MCF 10A (cell line): ENCODE measurements around the gene PPM1H. TPM values are rescaled to one million over a fixed set of nuclear protein-coding genes. Genes with fewer than 3 reads are reported as not detected.

Experiments
- BruUV-seq: library from RNA; stranded (reverse); fragments of 400-500 nt; replicated peaks from 2 replicates; lab custom pipeline; 2021; lab: Mats Ljungman, UMichigan
- CTCF ChIA-PET: fragments of 300-600 bp; sonication (Branson Sonifier 250); formaldehyde crosslinking; extraction: SDS; loops from one replicate; lab custom pipeline; 2021; ENCODE audit warnings: antibody characterized with exemption, inconsistent platforms; lab: Yijun Ruan, JAX
- POLR2A ChIA-PET: fragments of 300-600, 350-650 bp; sonication (Branson Sonifier 250); formaldehyde crosslinking; extraction: SDS; loops from one replicate; lab custom pipeline; 2020; ENCODE audit warnings: antibody characterized with exemption, inconsistent platforms; lab: Yijun Ruan, JAX
- DNase-seq: peaks from one replicate; pipeline ENCODE4 v3.0.0-alpha.2; 2018; ENCODE audit not compliant: unreplicated experiment
- H3K27ac Mint-ChIP-seq: one replicate; pipeline ENCODE4 v1.8.0; 2022; ENCODE audit warnings: mild to moderate bottlenecking, low read depth, mixed read lengths; ENCODE audit not compliant: unreplicated experiment
- H3K27me3 Mint-ChIP-seq: one replicate; pipeline ENCODE4 v1.8.0; 2022; ENCODE audit warnings: mixed read lengths; ENCODE audit not compliant: insufficient read depth, unreplicated experiment
- H3K36me3 Mint-ChIP-seq: one replicate; pipeline ENCODE4 v1.8.0; 2022; ENCODE audit warnings: mild to moderate bottlenecking, moderate library complexity, mixed read lengths; ENCODE audit not compliant: insufficient read depth, unreplicated experiment
- H3K4me1 Mint-ChIP-seq: one replicate; pipeline ENCODE4 v1.8.0; 2022; ENCODE audit warnings: mixed read lengths; ENCODE audit not compliant: insufficient read depth, unreplicated experiment
- H3K4me3 Mint-ChIP-seq: one replicate; pipeline ENCODE4 v1.8.0; 2022; ENCODE audit warnings: mild to moderate bottlenecking, moderate library complexity, mixed read lengths; ENCODE audit not compliant: unreplicated experiment
- H3K9me3 Mint-ChIP-seq: one replicate; pipeline ENCODE4 v1.8.0; 2022; ENCODE audit warnings: mixed read lengths; ENCODE audit not compliant: unreplicated experiment
- CTCF ChIP-seq: fragments of 200-600 bp; IDR thresholded peaks from one replicate; pipeline ENCODE4 v1.8.0; 2022; ENCODE audit warnings: antibody characterized with exemption, mild to moderate bottlenecking; ENCODE audit not compliant: unreplicated experiment
- intact Hi-C: fragments of 100-400 bp; cut with micrococcal nuclease; formaldehyde crosslinking; loops from 2 replicates; pipeline ENCODE4 v1.14.1; 2022
- total RNA-seq: library from RNA; stranded (reverse); gene quantifications from 2 replicates; pipeline ENCODE4 v1.2.3, GENCODE V29; 2022

Gene PPM1H
- total RNA-seq, 1 experiment from 2014 or later: 0.49 TPM

- Mint-ChIP-seq H3K27ac (no peak overlapping the region), H3K36me3 (no peaks in the 10 kb centered on the region), H3K27me3 (no peaks in the 10 kb centered on the region), H3K4me3 (no peak overlapping the region), H3K4me1 (no peaks in the 10 kb centered on the region), H3K9me3 (no peaks in the 10 kb centered on the region)
- no peak for DNase-seq
- POLR2A ChIA-PET: interaction anchor here (0.6 kb wide), 1 partner anchor 199 kb away, joined by 4 read pairs; no protein-coding TSS in a partner anchor
- TF ChIP-seq CTCF: no peak
- intact Hi-C loops: no loop called here
- no TSS peak for BruUV-seq
- CTCF ChIA-PET: interaction anchor here (0.7 to 8.7 kb wide), 14 partner anchors 8 to 449 kb away, joined by 3 to 241 read pairs (median 6); no protein-coding TSS in a partner anchor
Measured at GRCh38 chr12:62800707-62801400, 134.1 kb downstream of the PPM1H start.

GRCh38 chr12:62799766-62800406 lies 135.1 kb downstream of the PPM1H start:
- Mint-ChIP-seq H3K27ac (no peak overlapping the region), H3K4me3 (no peak overlapping the region), H3K4me1 (no peaks in the 10 kb centered on the region), H3K36me3 (no peaks in the 10 kb centered on the region), H3K9me3 (no peaks in the 10 kb centered on the region), H3K27me3 (no peaks in the 10 kb centered on the region)
- DNase-seq: no peak
- intact Hi-C loops: loop anchor here (1.0 to 2.0 kb wide), 3 partner anchors 219 to 362 kb away; no protein-coding TSS in a partner anchor
- POLR2A ChIA-PET: interaction anchor here (1.4 to 1.7 kb wide), 2 partner anchors 197 to 362 kb away, joined by 4 to 8 read pairs; no protein-coding TSS in a partner anchor
- no TSS peak for BruUV-seq
- CTCF ChIA-PET: interaction anchor here (0.6 to 8.7 kb wide), 29 partner anchors 9 to 1608 kb away, joined by 3 to 241 read pairs (median 4); no protein-coding TSS in a partner anchor
- no peak for TF ChIP-seq CTCF

DNA sequence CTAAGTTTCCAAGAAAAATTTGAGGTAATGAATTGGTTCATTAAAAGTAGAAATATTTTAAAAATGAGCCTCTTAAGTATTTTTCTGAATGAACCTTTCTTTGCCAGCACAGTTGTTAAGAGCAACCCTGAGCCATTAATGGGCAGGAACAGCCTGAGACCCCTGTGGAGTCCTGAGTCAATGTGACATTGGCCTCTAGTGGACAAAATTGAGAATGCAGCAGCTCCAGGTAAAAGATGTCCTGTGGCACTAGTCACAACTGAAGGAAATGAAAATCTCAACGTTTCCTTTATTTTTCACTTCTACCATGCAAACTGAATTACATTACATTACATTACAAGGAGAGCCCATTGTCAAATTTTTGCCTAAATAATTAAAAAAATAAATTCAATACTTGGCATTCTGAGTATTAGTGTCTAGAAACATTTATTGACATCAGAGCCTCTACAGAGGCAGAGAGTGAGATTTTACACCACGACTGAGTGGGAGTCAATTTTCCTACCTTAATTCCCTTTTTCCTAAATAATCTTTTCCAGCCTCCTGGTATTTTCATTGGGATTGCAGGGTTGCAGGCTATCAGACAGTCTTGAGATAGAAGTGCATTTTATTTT lies 135.7 kb downstream of the PPM1H start:
- peak; percentile 86 for TF ChIP-seq CTCF
- DNase-seq: peak; percentile 74
- no peak overlapping the region for H3K27ac Mint-ChIP-seq
- no peaks in the 10 kb centered on the region for H3K9me3 Mint-ChIP-seq
- CTCF ChIA-PET: interaction anchor here (0.6 to 8.7 kb wide), 31 partner anchors 9 to 1636 kb away, joined by 3 to 241 read pairs (median 5); no protein-coding TSS in a partner anchor
- H3K4me3 Mint-ChIP-seq: no peak overlapping the region
- POLR2A ChIA-PET: interaction anchor here (0.6 to 1.7 kb wide), 3 partner anchors 34 to 362 kb away, joined by 4 to 8 read pairs (median 4); no protein-coding TSS in a partner anchor
- no TSS peak for BruUV-seq
- H3K27me3 Mint-ChIP-seq: no peaks in the 10 kb centered on the region
- intact Hi-C loops: loop anchor here (1.0 to 2.0 kb wide), 3 partner anchors 218 to 361 kb away; no protein-coding TSS in a partner anchor
- no peaks in the 10 kb centered on the region for H3K36me3 Mint-ChIP-seq
- no peaks in the 10 kb centered on the region for H3K4me1 Mint-ChIP-seq
